Uterus (tissue), 4 donors: ENCODE results near the gene CELA2A. TPM values are rescaled to one million over a fixed set of nuclear protein-coding genes. Genes with fewer than 3 reads are reported as not detected.

Source experiments
- DNase-seq, 2 donors: peaks; one replicate each; pipeline ENCODE4 v3.0.0-alpha.2; 2019 to 2020
- H3K27ac ChIP-seq, 2 donors: fragments of 200-600 bp; sonication (generic); 1 replicate in 1 of 2; 2 replicates in 1 of 2; pipeline ENCODE4 v1.5.1; 2016 to 2018
- H3K27me3 ChIP-seq, 2 donors: fragments of 200-600 bp; sonication (generic); one replicate each; pipeline ENCODE4 v1.5.1; 2018 to 2019; ENCODE audit warnings: control low read depth in 1 of 2
- H3K36me3 ChIP-seq, 2 donors: fragments of 200-600 bp; sonication (generic); one replicate each; pipeline ENCODE4 v1.5.1; 2019; ENCODE audit warnings: control low read depth in 1 of 2
- H3K4me1 ChIP-seq, 2 donors: fragments of 200-600 bp; sonication (generic); one replicate each; pipeline ENCODE4 v1.5.1; 2018 to 2019; ENCODE audit warnings: control low read depth in 1 of 2
- H3K4me3 ChIP-seq, 2 donors: fragments of 200-600 bp; sonication (generic); 1 replicate in 1 of 2; 2 replicates in 1 of 2; pipeline ENCODE4 v1.5.1; 2018 to 2019; ENCODE audit warnings: mild to moderate bottlenecking in 1 of 2
- H3K9me3 ChIP-seq, 2 donors: fragments of 200-600 bp; sonication (generic); one replicate each; pipeline ENCODE4 v1.5.1; 2019; ENCODE audit warnings: control low read depth in 1 of 2
- POLR2A ChIP-seq, 2 donors: fragments of 450-650 bp; IDR thresholded peaks; one replicate each; pipeline ENCODE4 v1.6.1; 2016; ENCODE audit warnings: antibody characterized with exemption in 2 of 2, mild to moderate bottlenecking in 1 of 2, moderate library complexity in 1 of 2
- intact Hi-C: fragments of 100-400 bp; cut with DNase I; formaldehyde crosslinking; loops from one replicate; pipeline ENCODE4 v1.15.1; 2023; ENCODE audit warnings: low total_unique reads
- total RNA-seq, 4 donors: library from RNA; depleted of rRNA in 3 of 4; stranded (reverse); fragments of >200 nt in 3 of 4; gene quantifications; one replicate each; pipeline versions ENCODE4 v1.1.0 to v1.2.4, GENCODE V29; 2014 to 2023
- TF ChIP-seq, protein P1 (sequence below), 4 experiments: fragments of 200-600 bp in 2 of 4; fragments of 450-650 bp in 2 of 4; sonication (generic) in 2 of 4; IDR thresholded peaks; one replicate each; pipeline ENCODE4 v1.5.1; 2016 to 2019; ENCODE audit warnings: antibody characterized with exemption in 4 of 4, mild to moderate bottlenecking in 2 of 4, moderate library complexity in 1 of 4
- donor health status: DM: yes; HTN: yes; CAD: no.

Gene CELA2A
- total RNA-seq, 4 donors from 2014 or later = not detected

DNA sequence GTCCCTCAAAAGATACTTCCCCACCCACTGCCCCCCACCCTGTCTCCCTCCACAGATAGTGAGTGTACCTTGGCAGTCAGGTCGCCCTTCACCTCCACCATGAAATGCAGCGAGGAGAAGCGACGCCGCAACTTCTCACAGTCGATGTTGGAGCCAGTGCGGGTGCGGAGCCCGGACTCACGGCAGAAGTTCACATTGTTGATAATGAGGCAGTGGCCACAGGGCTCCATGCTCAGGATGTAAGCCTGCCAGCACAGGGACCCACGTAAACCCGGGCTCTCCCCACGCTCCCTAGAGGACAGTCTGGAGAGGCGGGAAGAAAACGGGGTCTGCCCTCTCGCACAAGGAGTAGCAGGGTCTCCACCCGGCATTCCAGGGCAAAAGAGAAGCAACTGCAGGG lies 50.3 kb downstream of the CELA2A start:
- H3K36me3 ChIP-seq = no peaks in the 10 kb centered on the region
- no peak for DNase-seq
- H3K9me3 ChIP-seq = no peaks in the 10 kb centered on the region
- no peak overlapping the region for H3K27ac ChIP-seq
- H3K4me3 ChIP-seq = no peak overlapping the region
- H3K27me3 ChIP-seq = no peaks in the 10 kb centered on the region
- TF ChIP-seq, protein P1, sequence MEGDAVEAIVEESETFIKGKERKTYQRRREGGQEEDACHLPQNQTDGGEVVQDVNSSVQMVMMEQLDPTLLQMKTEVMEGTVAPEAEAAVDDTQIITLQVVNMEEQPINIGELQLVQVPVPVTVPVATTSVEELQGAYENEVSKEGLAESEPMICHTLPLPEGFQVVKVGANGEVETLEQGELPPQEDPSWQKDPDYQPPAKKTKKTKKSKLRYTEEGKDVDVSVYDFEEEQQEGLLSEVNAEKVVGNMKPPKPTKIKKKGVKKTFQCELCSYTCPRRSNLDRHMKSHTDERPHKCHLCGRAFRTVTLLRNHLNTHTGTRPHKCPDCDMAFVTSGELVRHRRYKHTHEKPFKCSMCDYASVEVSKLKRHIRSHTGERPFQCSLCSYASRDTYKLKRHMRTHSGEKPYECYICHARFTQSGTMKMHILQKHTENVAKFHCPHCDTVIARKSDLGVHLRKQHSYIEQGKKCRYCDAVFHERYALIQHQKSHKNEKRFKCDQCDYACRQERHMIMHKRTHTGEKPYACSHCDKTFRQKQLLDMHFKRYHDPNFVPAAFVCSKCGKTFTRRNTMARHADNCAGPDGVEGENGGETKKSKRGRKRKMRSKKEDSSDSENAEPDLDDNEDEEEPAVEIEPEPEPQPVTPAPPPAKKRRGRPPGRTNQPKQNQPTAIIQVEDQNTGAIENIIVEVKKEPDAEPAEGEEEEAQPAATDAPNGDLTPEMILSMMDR (IDR thresholded peaks at IDR 0.05) = no peak
- no peak for TF ChIP-seq POLR2A (IDR thresholded peaks at IDR 0.05)
- intact Hi-C loops = no loop called here
- no peaks in the 10 kb centered on the region for H3K4me1 ChIP-seq

DNA sequence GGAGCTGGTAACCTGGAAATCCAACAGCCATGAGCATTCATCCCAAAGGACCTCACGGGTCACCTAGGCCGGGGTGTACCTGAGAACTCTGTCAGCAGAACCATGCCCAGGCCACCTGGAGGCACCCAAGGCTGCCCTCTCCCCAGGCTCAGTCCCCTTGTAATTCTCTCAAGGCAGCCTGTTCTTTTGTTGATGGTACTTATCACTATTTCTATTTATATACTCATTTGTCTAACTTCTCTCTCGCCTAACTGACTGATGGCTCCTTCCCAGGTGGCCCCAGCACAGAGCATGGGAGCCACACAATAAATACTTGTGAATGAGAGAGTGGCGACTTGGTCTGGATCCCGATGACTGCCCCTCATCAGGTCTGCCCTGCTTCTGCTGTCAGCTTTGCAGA lies 50.7 kb downstream of the CELA2A start:
- no peaks in the 10 kb centered on the region for H3K4me1 ChIP-seq
- TF ChIP-seq, protein P1 (IDR thresholded peaks at IDR 0.05) = no peak
- no peak for TF ChIP-seq POLR2A (IDR thresholded peaks at IDR 0.05)
- no peaks in the 10 kb centered on the region for H3K27me3 ChIP-seq
- no peaks in the 10 kb centered on the region for H3K36me3 ChIP-seq
- no peak for DNase-seq
- intact Hi-C loops = no loop called here
- H3K4me3 ChIP-seq = no peak overlapping the region
- H3K27ac ChIP-seq = no peak overlapping the region
- no peaks in the 10 kb centered on the region for H3K9me3 ChIP-seq

DNA sequence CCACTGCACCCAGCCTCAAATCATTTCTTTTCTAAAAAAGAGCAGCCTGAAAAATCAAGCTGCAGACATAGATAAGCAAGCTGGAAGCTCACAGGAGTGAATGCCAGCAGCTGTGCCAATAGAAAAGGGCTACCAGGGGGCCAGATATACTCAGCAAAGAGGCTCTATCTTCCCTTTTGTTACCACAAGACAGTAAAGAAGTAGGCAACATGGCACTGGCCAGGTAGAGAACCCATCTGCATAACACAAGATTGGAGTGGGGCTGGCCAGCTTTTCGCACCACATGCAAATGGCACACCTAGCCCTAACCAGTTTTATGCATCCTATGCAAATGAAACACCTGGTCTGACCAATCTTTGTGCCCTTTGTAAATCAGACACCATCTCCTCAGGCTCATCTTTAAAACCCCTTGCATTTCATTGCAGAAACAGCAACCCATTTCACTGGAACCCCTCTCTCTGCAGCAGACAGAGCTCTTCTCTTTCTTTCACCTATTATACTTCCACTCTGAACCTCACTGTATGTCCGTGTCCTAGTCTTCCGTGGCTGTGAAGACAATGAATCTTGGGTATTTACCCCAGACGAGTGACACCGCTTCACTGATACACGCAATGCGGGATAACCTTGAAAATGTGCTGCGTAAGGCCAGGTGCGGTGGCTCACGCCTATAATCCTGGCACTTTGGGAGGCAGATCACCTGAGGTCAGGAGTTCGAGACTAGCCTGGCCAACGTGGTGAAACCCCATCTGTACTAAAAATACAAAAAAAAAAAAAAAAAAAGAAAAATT lies 52.4 kb downstream of the CELA2A start:
- no peak overlapping the region for H3K4me3 ChIP-seq
- no peak for TF ChIP-seq POLR2A (IDR thresholded peaks at IDR 0.05)
- TF ChIP-seq, protein P1 (IDR thresholded peaks at IDR 0.05) = no peak
- no peaks in the 10 kb centered on the region for H3K4me1 ChIP-seq
- no peak for DNase-seq
- no peaks in the 10 kb centered on the region for H3K27me3 ChIP-seq
- intact Hi-C loops = no loop called here
- H3K9me3 ChIP-seq = no peaks in the 10 kb centered on the region
- H3K27ac ChIP-seq = no peak overlapping the region
- H3K36me3 ChIP-seq = no peaks in the 10 kb centered on the region

DNA sequence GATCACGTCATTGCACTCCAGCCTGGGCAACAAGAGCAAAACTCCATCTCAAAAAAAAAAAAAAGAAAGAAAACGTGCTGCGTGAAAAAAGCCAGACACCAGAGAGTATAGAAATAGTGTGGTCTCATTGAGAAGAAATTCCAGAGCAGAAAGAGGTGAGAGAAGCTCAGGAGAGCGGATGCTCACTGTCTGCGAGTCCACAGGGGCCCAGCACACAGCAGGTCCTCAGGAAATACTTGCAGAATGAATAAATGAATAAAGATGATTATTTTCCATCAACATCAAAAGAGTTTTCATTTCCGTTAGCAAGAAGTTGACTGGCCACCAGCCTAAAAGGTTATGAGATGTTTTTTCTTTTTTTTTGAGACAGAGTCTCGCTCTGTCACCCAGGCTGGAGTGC lies 53.1 kb downstream of the CELA2A start:
- Histone ChIP-seq H3K4me3 (no peak overlapping the region), H3K4me1 (no peaks in the 10 kb centered on the region), H3K27ac (no peak overlapping the region), H3K36me3 (no peaks in the 10 kb centered on the region), H3K9me3 (no peaks in the 10 kb centered on the region), H3K27me3 (no peaks in the 10 kb centered on the region)
- TF ChIP-seq, protein P1 (IDR thresholded peaks at IDR 0.05) = no peak
- no peak for TF ChIP-seq POLR2A (IDR thresholded peaks at IDR 0.05)
- intact Hi-C loops = no loop called here
- DNase-seq = no peak

DNA sequence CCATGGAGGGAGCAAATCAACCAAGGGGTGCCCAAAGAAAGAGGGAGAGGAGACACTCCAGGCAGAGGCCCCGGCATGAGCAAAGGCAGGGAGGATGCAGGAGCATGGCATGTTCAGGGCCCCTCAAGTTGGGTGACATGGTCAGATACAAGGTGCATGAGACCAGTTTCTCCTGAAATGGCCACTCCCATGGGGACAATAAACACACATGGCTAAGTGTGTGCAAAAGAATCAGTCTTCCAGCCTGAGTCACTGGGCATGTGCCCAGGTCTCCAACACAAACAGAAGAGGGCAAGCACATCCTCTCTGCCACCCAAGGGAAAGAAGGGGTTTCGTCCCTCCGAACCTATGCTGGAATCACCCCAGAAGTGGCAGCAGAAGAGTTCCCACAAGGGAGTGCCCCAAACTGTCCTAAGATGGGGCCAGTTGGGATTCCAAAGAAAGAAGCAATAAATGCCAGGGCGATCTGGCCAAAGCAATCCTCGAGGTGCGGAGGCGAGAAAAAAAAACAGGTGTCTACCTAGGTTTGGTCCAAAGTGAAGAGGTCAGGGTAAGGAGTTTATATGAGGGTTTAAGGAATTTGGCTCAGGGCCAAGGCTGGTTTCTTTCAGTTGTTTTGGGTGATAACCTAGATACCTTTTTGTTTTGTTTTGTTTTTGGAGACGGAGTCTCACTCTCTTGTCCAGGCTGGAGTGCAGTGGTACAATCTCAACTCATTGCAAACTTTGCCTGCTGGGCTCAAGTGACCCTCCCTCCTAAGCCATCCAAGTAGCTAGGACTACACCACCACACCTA lies 54.3 kb downstream of the CELA2A start:
- intact Hi-C loops = no loop called here
- TF ChIP-seq POLR2A (IDR thresholded peaks at IDR 0.05) = no peak
- TF ChIP-seq, protein P1 (IDR thresholded peaks at IDR 0.05) = no peak
- H3K4me1 ChIP-seq = no peaks in the 10 kb centered on the region
- H3K4me3 ChIP-seq = no peak overlapping the region
- no peaks in the 10 kb centered on the region for H3K27me3 ChIP-seq
- H3K9me3 ChIP-seq = no peaks in the 10 kb centered on the region
- DNase-seq = no peak
- H3K36me3 ChIP-seq = no peaks in the 10 kb centered on the region
- no peak overlapping the region for H3K27ac ChIP-seq
